Retina (tissue), 1 donor: ENCODE results near the gene PTPRD.

Experiments used
- DNase-seq: peaks from one replicate; pipeline ENCODE4 v3.0.0-alpha.2; 2016

PTPRD gene

GRCh38 chr9:8337834-8338766 lies 2274.7 kb downstream of the PTPRD start:
- no peak for DNase-seq

GRCh38 chr9:8332871-8333270 lies 2279.9 kb downstream of the PTPRD start:
- no peak for DNase-seq

GRCh38 chr9:8332331-8332650 lies 2280.5 kb downstream of the PTPRD start:
- no peak for DNase-seq

- no peak for DNase-seq
Observed at GRCh38 chr9:8331507-8332330, 2281.1 kb downstream of the PTPRD start.

- no peak for DNase-seq
Observed at GRCh38 chr9:8329561-8330283, 2283.1 kb downstream of the PTPRD start.

GRCh38 chr9:8315211-8315610 lies 2297.6 kb downstream of the PTPRD start:
- DNase-seq, result no peak

- DNase-seq, result no peak
Observed at GRCh38 chr9:8309258-8309657, 2303.5 kb downstream of the PTPRD start.

GRCh38 chr9:8304720-8305119 lies 2308.1 kb downstream of the PTPRD start:
- no peak for DNase-seq

- DNase-seq, result no peak
Observed at GRCh38 chr9:8301296-8301695, 2311.5 kb downstream of the PTPRD start.

- no peak for DNase-seq
Observed at GRCh38 chr9:8297047-8297446, 2315.8 kb downstream of the PTPRD start.

- DNase-seq, result no peak
Observed at GRCh38 chr9:8292657-8293056, 2320.1 kb downstream of the PTPRD start.

- DNase-seq, result no peak
Observed at GRCh38 chr9:8289681-8290080, 2323.1 kb downstream of the PTPRD start.

- DNase-seq, result no peak
Observed at GRCh38 chr9:8287970-8288369, 2324.8 kb downstream of the PTPRD start.

- no peak for DNase-seq
Observed at GRCh38 chr9:8287501-8287900, 2325.3 kb downstream of the PTPRD start.

GRCh38 chr9:8284884-8285283 lies 2327.9 kb downstream of the PTPRD start:
- peak; percentile 18 for DNase-seq

GRCh38 chr9:8282535-8282934 lies 2330.3 kb downstream of the PTPRD start:
- DNase-seq, result peak; percentile 78

GRCh38 chr9:8280811-8281210 lies 2332.0 kb downstream of the PTPRD start:
- no peak for DNase-seq

GRCh38 chr9:8278048-8278447 lies 2334.8 kb downstream of the PTPRD start:
- DNase-seq, result no peak

- DNase-seq, result no peak
Observed at GRCh38 chr9:8270235-8270634, 2342.6 kb downstream of the PTPRD start.

- no peak for DNase-seq
Observed at GRCh38 chr9:8268881-8269280, 2343.9 kb downstream of the PTPRD start.

- no peak for DNase-seq
Observed at GRCh38 chr9:8268216-8268878, 2344.5 kb downstream of the PTPRD start.

GRCh38 chr9:8267636-8268035 lies 2345.2 kb downstream of the PTPRD start:
- DNase-seq, result no peak

- no peak for DNase-seq
Observed at GRCh38 chr9:8266861-8267260, 2345.9 kb downstream of the PTPRD start.
